Adipose tissue (tissue), 3 donors: Measurements from ENCODE around the gene DDX55. TPM values are rescaled to one million over a fixed set of nuclear protein-coding genes. Genes with fewer than 3 reads are reported as not detected.
"Not testable (repeated sequence)": the region's sequence is repeated elsewhere in the genome, so short reads cannot be mapped to it uniquely, and the experiment has no call there.

Experiments
- H3K27ac ChIP-seq: one replicate; pipeline ENCODE4 v1.5.1; 2013; ENCODE audit warnings: low read depth, low read length
- WGBS, 3 donors: extraction: QIAGEN DNeasy Blood & Tissue Kit; methylation state at CpG; one replicate each; pipeline ENCODE4 v1.1.7; 2013; 5-methylcytosine and 5-hydroxymethylcytosine counted together
- polyA plus RNA-seq, 3 donors: library from polyadenylated mRNA; stranded (reverse); fragments of 200-250 nt; gene quantifications; one replicate each; pipeline ENCODE4 v1.2.3, GENCODE V29; 2013
- donor health status: healthy with polysubstance abuse.
- donor health status: Bipolar disorder and iron deficiency.
- donor health status: healthy.

DDX55 gene
- 10 to 100 TPM in 1 of 3 donors, 1 to 10 TPM in 2; 8.2 to 15.8 (median 8.3) TPM for polyA plus RNA-seq

- no peak within 1 kb of the TSS for H3K27ac ChIP-seq
- WGBS, 3 donors: 0 to 1% (median 1%) methylated on average over 78 to 81 of the region's 81 CpGs
Measured at GRCh38 chr12:123601602-123602489, at the start of gene DDX55. TSS of gene DDX55 (plus strand) at chr12:123602099. CDS start at chr12:123602149, 50 bp downstream.

DNA sequence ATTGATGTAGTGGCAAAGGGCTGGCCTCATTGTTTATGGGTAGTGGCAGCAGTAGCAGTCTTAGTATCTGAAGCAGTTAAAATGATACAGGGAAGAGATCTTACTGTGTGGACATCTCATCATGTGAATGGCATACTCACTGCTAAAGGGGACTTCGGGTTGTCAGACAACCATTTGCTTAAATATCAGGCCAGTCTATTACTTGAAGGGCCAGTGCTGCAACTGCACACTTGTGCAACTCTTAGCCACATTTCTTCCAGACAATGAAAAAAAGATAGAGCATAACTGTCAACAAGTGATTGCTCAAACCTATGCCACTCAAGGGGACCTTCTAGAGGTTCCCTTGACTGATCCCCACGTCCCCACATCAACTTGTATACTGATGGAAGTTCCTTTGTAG, 47.8 kb upstream of the DDX55 start:
- WGBS, 3 donors: 33 to 64% (median 40%) methylated on average over 2 of the region's 2 CpGs
- not testable (repeated sequence) for H3K27ac ChIP-seq

- not testable (repeated sequence) for H3K27ac ChIP-seq
- WGBS, 3 donors: 60 to 91% (median 75%) methylated on average over 5 of the region's 5 CpGs
Measured at GRCh38 chr12:123554843-123555242, 47.1 kb upstream of the DDX55 start.

GRCh38 chr12:123558487-123558886, 43.4 kb upstream of the DDX55 start:
- H3K27ac ChIP-seq: not testable (repeated sequence)
- 93 to 96% (median 94%) methylated on average over 14 of the region's 14 CpGs for WGBS, 3 donors

DNA sequence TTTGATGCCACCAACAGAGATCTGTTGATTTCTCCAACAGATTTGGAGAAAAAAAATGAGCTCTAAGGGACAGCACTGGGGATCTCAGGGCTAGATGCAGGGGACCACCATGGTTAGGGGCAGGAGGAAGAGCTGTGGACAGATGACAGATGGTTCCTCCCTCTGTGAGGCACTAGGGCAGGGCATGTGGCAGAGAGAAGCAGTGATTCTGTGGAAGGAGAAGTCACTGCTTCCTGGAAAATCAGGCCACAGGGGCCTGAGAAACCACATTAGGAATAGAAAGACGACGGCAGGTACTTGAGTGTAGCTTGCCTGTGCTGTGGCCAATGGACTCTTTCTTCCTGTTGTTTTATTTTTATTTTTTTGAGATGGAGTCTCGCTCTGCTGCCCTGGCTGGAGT, 42.4 kb upstream of the DDX55 start:
- 52 to 77% (median 68%) methylated on average over 3 of the region's 3 CpGs for WGBS, 3 donors
- H3K27ac ChIP-seq: no peak overlapping the region

DNA sequence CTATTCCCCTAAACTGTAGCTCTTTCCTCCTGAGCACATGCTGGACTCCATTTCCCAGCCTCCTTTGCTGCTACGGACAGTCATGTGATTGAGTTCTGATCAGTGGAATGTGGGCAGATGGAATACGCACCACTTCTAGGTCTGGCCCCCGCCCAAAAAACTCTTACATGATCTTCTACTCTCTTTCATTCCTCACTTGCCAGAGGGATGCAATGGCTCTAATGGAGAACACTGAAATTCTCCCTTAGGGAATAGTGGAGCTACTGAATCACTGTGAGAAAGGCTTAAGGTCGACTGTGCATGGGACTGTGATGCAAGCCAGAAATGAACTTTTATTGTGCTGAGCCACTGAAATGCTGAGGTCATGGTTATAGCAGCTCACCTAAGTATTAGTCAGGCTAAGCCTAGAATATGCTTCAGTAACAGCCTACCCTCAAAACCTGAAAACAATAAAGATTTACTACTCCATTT, 30.5 kb upstream of the DDX55 start:
- WGBS, 3 donors: 38 to 45% (median 42%) methylated on average over 4 of the region's 4 CpGs
- no peak overlapping the region for H3K27ac ChIP-seq

- WGBS, 3 donors: 55 to 62% (median 60%) methylated on average over 2 of the region's 2 CpGs
Measured at GRCh38 chr12:123572391-123572790, 29.5 kb upstream of the DDX55 start.

GRCh38 chr12:123573870-123574269, 28.0 kb upstream of the DDX55 start:
- H3K27ac ChIP-seq: no peak overlapping the region
- WGBS, 3 donors: 28 to 44% (median 41%) methylated on average over 4 of the region's 4 CpGs

More at GRCh38 chr12:123572391-123572790, 29.5 kb upstream of the DDX55 start:
- no peak overlapping the region for H3K27ac ChIP-seq

DNA sequence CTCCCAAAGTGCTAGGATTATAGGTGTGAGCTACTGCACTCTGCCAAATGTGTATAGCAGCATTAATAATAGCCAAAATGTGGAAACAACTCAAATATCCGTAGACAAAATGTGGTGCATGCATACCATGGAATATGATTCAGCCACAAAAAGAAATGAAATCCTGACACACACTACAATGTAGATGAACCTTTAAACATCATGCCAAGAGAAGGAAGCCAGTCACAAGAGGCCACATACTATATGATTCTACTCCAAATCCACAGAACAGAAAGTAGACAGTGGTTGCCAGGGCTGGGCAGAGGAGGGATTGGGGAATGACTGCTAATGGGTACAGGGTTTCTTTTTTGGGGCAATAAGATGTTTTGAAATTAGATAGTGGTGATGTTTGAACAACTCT, 25.3 kb upstream of the DDX55 start:
- WGBS, 3 donors: 88 to 95% (median 90%) methylated on average over 1 of the region's 1 CpG
- no peak overlapping the region for H3K27ac ChIP-seq

- no peak overlapping the region for H3K27ac ChIP-seq
- WGBS, 3 donors: 88 to 95% (median 93%) methylated on average over 3 of the region's 3 CpGs
Measured at GRCh38 chr12:123578243-123578642, 23.7 kb upstream of the DDX55 start.

- H3K27ac ChIP-seq: not testable (repeated sequence)
- WGBS, 3 donors: 91 to 97% (median 96%) methylated on average over 4 of the region's 4 CpGs
Measured at GRCh38 chr12:123578829-123579228, 23.1 kb upstream of the DDX55 start.

GRCh38 chr12:123580772-123581171, 21.1 kb upstream of the DDX55 start:
- no peak overlapping the region for H3K27ac ChIP-seq
- 92 to 96% (median 94%) methylated on average over 4 of the region's 4 CpGs for WGBS, 3 donors

DNA sequence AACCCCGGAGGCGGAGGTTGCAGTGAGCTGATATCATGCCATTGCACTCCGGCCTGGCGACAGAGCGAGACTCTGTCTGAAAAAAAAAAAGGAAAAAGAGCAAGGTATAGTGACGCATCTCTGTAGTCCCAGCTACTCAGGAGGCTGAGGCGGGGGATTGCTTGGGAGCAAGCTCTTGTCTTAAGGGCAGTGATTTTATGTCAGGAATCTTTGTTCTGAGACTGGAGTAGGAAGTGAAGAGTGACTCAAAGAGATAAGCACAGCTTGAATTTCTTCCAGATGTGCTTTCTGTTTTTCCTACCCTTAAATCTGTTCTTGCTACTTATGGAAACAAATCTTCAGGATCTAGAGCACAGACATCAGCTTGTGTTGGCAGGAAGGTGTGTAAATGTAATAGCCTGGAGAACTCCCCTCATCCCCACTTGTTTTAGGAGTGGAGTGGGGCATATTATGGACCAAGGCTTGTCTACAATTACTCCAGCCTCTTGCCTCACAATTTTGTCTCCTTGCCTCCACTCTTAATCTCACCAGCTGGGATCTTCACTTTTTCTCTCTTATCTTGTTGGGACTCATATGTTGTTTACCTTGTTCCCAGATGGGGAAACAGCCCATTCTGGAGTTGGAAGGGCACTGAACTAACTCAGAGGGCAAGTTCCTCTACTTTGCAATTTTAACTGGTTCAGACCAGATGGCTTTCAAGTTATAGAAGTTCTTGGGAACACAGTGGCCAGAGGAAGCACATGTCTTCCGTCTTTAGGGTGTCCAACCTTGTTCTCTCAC, 10.0 kb upstream of the DDX55 start:
- WGBS, 3 donors: 70 to 80% (median 76%) methylated on average over 8 of the region's 8 CpGs
- H3K27ac ChIP-seq: no peak overlapping the region

- H3K27ac ChIP-seq: no peak overlapping the region
Measured at GRCh38 chr12:123595729-123596128, 6.2 kb upstream of the DDX55 start.

DNA sequence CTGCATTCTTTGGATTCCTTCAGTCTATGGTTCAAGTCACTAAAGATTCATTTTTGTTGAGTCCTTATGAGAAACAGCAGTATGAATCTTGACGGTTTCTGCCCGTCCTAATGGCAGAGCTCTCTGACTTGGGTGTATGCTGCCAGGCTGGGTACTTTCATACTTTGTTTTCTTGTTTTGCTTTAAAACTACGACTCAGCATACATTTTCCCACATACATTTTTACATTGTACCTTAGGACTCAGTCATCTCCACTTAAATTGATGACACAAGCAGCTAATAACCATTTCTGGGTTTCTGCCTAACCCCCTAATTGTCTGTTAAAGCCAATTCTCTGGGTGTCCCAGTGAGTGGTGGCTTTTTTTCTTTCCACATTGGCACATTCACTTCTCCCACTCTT, 4.8 kb upstream of the DDX55 start:
- 82 to 89% (median 84%) methylated on average over 3 of the region's 3 CpGs for WGBS, 3 donors
- no peak overlapping the region for H3K27ac ChIP-seq

DNA sequence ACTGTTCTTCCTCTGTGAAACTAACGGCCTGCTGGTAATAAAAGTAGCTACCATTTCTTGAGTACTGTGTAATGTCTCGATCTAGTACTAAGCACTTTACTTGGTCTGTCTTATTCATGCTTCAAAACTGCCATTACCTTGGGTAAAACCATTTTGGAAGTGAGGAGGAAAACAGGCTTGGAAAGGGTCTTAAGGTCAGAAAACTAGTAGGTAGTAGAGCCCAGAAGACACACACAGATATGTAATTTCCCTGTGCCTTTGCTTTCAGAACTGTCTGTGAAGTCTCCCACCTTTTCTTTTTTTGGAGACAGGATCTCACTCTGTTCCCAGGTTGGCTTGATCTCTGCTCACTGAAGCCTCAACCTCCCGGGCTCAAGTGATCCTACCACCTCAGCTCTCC, 3.4 kb upstream of the DDX55 start:
- H3K27ac ChIP-seq: no peak overlapping the region
- 81 to 83% (median 81%) methylated on average over 3 of the region's 3 CpGs for WGBS, 3 donors

DNA sequence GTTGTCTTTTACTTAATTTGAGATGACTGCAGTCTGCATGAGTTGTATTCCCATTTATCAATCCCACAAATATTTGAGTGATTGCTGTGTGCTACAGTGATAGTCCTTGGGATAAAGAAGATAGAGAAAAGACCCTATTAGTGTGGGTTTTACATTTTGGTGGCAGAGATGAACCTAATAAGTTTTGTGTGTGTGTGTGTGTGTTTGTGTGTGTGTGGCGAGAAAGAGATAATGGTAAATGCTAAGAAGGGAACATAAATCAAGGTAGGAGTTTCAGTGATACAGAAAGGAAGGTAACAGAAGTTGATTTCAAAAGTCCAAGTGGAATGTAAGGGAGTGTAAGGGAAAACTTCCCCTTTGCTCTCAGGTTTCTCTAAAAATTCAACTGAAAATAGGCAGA, 2.6 kb upstream of the DDX55 start:
- WGBS, 3 donors: 90 to 97% (median 92%) methylated on average over 1 of the region's 1 CpG
- no peak overlapping the region for H3K27ac ChIP-seq

GRCh38 chr12:123599721-123600120, 2.2 kb upstream of the DDX55 start:
- no peak overlapping the region for H3K27ac ChIP-seq
- 90 to 96% (median 94%) methylated on average over 7 of the region's 7 CpGs for WGBS, 3 donors

DNA sequence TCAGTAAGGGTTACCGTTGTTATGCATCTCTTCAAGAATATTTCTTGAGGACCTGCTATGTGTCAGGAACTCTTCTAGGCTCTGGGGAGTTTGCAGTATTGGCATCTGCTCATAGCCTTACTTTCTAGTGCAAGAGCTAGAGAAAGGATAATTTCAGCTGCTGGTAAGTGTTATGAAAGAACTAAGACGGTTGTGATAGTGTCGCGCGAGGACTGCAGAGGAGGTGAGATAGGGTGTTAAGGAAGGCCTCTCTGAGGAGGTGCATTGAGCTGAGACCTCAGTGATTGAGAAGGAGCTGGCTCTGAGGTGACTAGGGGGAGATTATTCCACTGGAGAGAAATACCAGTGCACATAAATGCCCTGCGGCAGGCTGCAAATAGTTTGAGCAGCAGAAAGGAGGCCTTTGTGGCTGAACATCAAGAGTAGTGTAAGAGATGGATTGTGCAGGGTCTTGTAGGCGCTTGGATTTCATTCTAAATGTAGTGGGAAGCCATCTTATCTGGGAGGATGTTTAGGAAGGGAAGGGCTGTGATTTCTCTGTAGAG, 824 bp downstream of the DDX55 start:
- H3K27ac ChIP-seq: no peak overlapping the region
- 8 to 10% (median 9%) methylated on average over 7 of the region's 7 CpGs for WGBS, 3 donors
